HG03439 (cell line): ENCODE data around the gene GAMT.
A peak's percentile ranks its signal among the peaks of the same experiment; 100 is the strongest.

Experiments
- ATAC-seq: cut with Tn5 transposase; IDR thresholded peaks from one replicate; pipeline ENCODE4 v1.9.1; 2021; ENCODE audit warnings: mild to moderate bottlenecking, moderate library complexity; ENCODE audit not compliant: unreplicated experiment

GAMT gene

GRCh38 chr19:1366899-1367870 lies 34.2 kb downstream of the GAMT start:
- ATAC-seq: no peak

DNA sequence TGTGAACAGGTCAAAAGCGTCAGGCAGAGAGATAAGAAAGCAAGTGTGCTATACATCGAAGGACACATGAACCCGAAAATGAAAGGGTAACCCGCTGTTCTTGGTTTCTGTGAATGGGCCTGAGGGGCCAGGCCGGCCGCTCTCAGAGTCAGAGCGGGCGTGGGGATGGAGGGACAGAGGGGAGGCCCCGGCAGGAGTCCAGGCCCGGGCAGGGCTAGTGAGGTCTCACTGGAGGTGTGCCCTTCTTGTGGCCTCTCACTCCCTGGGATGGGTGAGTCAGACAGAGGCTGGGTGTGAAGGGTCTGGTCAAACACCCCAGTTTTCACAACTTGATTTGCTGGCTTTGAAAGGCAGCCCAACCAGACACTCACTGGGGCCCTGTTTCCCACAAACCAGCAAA lies 35.0 kb downstream of the GAMT start:
- ATAC-seq: no peak

GRCh38 chr19:1365319-1366269 lies 35.7 kb downstream of the GAMT start:
- no peak for ATAC-seq

DNA sequence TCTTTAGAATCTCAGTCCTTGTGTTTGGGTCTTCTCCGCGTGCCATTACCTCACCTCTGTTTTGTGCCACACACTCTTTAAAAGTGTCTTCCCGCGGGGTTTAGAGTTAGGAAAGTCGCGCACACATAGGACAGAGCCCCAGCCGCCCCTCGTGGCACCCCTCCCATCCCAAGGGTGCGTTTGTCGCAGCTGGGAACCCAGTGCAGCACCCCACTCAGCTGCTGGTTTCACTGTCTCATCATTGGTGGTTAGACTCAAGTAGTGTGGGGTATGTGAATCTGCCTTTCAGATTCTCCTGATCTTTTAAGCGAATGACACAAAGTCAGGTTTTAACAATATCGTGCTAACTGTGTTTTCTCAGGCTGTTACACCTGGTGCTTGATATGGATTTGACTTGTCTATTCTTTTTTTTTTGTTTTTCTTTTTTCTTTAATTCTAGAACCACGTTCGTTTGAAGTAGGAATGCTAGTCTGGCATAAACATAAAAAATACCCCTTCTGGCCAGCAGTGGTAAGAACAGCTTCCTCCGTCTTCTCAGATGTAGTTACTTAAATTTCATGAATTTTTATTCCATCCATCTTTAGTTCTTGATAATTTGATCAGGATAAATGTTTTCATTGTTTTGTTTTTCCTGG lies 37.2 kb downstream of the GAMT start:
- no peak for ATAC-seq

- no peak for ATAC-seq
Measured at GRCh38 chr19:1363599-1363998, 37.7 kb downstream of the GAMT start.

DNA sequence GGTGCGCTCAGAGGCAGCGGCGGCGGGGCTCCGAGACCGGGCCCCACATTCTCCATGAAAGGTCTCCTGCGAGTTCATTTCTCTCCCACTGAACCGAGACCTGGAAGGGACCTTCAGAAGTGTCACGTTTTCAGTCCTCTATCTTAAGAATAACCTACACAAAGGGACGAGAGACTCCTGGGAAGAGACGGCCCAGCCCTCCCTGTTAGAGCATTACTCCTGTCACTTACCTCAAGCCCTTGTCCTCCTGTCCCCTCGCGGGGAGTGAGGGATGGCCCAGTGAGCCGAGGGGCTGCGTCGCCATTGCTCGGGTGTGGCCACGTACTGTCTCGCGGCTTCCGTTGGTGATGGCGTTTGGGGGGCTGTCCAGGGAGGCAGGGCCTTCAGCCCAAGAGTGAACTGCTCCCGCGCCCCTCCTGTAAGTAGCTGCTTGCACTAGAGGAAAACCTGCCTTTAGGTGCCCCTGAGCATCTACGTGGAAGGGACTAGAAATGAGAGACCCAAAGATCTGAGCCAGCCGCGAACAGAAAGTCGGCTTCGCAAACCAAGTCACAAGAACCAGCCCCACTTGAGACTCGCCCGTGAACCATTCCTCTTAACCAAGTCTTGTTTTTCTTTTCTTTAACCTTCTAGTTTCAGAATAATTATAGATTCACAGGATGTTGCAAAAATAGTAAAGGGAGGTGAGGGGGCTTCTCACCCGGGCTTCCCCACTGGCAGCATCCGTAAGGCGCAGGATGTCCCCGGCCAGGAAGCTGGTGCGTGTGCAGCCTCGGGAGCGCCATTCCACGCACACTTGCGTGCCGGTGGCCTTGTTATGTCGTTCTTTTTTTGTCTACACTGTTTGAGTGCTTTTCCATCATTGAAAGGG lies 38.7 kb downstream of the GAMT start:
- no peak for ATAC-seq

DNA sequence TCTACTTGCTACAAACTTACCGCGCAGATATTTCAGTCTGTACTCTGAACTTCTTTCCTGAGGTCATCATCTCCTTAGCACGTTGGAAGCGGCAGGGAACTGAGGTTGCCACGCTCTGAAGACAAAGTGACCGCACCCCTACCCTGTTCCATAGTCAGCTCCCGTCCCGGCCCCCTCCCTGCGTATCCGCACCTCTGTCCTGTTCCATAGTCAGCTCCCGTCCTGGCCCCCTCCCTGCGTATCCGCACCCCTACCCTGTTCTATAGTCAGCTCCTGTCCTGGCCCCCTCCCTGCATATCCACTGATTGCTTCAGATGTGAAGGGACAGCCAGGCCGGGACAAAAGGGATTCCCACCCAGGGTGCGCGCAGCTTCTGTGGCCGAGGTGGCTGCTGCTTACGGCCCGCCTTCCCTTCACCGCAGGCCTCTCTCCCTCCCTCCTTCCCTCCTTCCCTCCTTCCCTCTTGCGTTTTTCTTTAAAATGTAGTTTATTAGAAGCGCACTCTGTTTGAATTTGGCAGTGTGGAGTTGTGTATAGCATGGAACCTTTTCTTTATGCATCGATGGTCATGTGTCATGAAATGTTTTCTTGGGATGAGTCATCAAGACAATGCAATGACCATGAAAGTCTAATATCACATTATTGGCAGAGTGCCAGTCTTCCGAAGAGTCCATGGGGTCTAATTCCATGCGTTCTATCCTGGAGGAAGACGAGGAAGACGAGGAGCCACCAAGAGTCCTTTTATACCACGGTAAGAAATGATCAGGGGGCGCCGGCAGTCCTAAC lies 39.5 kb downstream of the GAMT start:
- ATAC-seq: no peak

DNA sequence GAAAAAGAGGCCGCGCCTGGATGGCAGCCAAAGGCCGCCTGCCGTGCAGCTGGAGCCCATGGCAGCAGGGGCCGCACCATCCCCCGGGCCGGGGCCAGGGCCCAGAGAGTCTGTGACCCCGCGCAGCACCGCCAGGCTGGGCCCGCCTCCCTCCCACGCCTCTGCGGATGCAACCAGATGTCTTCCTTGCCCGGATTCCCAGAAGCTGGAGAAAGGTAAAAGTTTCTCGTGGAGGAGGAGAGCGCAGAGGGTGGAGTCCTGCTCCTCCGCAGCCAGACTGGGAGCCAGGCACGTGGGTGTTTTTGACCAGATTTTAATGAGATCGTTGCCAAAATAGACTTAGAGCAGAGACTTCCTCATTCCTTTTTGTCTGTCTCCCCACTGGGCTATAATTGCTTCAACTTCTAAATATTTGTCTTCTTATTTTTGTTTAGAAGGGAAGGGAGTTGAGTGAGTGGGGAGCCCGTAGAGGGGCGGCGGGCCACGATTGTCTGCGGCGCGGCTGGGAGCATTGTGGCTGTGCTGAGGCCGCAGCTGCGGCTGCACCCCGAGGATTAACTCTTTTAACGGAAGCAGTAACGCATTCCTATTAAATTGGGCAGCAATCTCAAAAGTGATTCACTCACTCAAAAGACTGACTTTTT lies 40.4 kb downstream of the GAMT start:
- no peak for ATAC-seq

DNA sequence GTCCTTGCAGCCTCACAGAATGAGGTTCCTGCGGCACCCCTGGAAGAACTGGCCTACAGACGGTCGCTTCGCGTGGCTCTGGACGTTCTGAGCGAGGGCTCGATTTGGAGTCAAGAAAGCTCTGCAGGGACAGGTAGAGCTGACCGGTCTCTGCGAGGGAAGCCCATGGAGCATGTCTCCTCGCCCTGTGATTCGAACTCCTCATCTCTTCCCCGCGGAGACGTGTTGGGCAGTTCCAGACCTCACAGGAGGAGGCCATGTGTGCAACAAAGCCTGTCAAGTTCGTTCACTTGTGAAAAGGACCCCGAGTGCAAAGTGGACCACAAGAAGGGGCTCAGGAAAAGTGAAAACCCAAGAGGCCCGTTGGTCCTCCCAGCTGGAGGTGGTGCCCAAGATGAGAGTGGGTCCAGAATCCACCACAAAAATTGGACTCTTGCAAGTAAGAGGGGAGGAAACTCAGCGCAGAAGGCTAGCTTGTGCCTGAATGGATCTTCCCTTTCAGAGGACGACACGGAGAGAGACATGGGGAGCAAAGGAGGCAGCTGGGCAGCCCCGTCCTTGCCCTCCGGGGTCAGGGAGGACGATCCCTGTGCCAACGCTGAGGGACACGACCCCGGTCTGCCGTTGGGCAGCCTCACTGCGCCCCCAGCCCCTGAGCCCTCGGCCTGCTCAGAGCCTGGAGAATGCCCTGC lies 41.1 kb downstream of the GAMT start:
- ATAC-seq: no peak

GRCh38 chr19:1357531-1358109 lies 43.7 kb downstream of the GAMT start:
- no peak for ATAC-seq

DNA sequence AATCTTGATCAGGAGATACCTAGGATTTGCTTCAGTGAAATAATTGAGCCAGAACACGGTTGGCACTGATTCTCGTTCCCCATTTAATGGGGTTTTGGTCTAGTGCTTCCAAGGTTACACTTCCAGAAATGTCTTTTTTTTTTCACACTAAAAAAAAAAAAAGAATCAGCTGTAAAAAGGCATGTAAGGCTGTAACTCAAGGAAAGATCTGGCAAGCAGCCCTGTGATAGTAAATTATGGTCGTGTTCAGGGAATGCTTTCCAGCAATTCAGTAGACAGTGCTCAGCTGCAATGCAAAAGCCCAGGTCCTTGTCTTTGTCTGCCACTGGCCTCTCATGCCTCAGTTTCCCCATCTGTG lies 44.9 kb downstream of the GAMT start:
- ATAC-seq: no peak

GRCh38 chr19:1355568-1356507 lies 45.5 kb downstream of the GAMT start:
- no peak for ATAC-seq

DNA sequence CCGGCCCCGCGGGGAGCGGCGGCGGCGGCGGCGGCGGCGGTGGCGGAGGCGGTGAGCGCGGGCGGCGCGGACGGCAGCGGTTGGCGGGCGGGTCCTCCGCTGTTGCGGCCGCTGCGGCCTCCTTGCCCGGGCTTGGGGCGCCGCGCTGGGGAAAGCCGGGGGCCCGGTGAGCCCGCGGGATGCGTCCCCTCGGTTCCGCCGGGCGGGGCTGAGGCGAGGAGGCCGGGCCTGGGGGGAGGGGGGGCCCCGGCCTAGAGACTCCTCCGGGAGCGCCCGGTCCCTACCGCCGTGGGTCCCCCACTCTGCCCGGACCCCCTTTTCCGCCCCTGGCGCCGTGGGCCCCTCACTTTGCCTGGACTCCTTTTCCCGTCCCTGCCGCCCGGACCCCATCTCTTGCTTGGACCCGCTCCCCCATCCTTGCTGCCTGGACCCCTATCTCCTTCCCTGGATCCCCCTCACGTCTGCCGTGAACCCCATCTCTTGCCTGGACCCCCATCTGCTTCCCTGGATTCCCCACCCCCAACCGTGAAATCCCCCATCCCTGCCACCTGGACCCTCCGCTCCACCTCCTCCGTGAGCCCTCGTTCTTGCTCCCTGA lies 46.3 kb downstream of the GAMT start:
- ATAC-seq: peak; percentile 33

- ATAC-seq: no peak
Measured at GRCh38 chr19:1353144-1353543, 48.2 kb downstream of the GAMT start.

DNA sequence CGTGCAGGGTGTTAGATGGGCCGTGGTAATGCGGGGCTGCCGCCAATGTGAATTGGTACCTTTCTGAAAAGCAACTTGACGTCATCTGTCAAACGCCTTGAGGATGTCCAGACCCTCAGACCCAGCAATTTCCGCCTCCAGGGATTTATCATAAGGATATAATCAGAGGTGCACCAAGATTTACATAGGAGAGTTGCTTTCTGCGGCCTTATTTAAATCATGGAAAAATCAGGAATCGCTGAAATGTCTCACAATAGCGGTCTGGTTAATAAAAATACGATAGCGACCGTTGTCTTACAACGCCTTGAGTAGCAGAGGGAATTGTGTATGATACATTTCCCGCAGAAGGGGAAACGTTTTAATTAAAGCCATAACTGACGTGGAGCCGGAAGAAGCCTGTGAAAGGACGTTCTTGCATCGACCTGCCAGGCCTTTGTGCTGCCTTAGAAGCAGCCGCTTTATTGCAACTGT lies 49.9 kb downstream of the GAMT start:
- ATAC-seq: no peak

- no peak for ATAC-seq
Measured at GRCh38 chr19:1350867-1351266, 50.5 kb downstream of the GAMT start.
